KMS-11 (cell line): ENCODE measurements around the gene SREBF2.

Experiments
- H2AFZ ChIP-seq: fragments of 200-600 bp; sonication (generic); 2 replicates; pipeline ENCODE4 v1.6.1; 2016; ENCODE audit warnings: antibody characterized with exemption, mixed run types, low read depth
- H3K27ac ChIP-seq: fragments of 200-600 bp; sonication (generic); 2 replicates; pipeline ENCODE4 v1.6.1; 2016; ENCODE audit warnings: mild to moderate bottlenecking, mixed run types
- H3K27me3 ChIP-seq: fragments of 200-600 bp; sonication (generic); 2 replicates; pipeline ENCODE4 v1.6.1; 2017; ENCODE audit warnings: mild to moderate bottlenecking, low read depth, mixed run types, moderate library complexity; ENCODE audit not compliant: insufficient read depth
- H3K36me3 ChIP-seq: fragments of 200-600 bp; sonication (generic); 2 replicates; pipeline ENCODE4 v1.6.1; 2017; ENCODE audit warnings: mild to moderate bottlenecking, mixed run types; ENCODE audit not compliant: insufficient read depth
- H3K4me1 ChIP-seq: fragments of 200-600 bp; sonication (generic); 2 replicates; pipeline ENCODE4 v1.6.1; 2016; ENCODE audit warnings: mild to moderate bottlenecking, low read depth, mixed run types; ENCODE audit not compliant: poor library complexity, severe bottlenecking
- H3K4me2 ChIP-seq: fragments of 200-600 bp; sonication (generic); 2 replicates; pipeline ENCODE4 v1.7.0; 2016; ENCODE audit warnings: mild to moderate bottlenecking, mixed run types
- H3K4me3 ChIP-seq: fragments of 200-600 bp; sonication (generic); IDR thresholded peaks from 2 replicates; pipeline ENCODE4 v1.6.1; 2017; ENCODE audit warnings: low read depth, low read length, mixed read lengths; ENCODE audit not compliant: insufficient read depth
- H3K79me2 ChIP-seq: fragments of 200-600 bp; sonication (generic); 2 replicates; pipeline ENCODE4 v1.6.1; 2016; ENCODE audit warnings: low read depth, mixed run types; ENCODE audit not compliant: insufficient read depth
- H3K9ac ChIP-seq: fragments of 200-600 bp; sonication (generic); 2 replicates; pipeline ENCODE4 v1.6.1; 2016; ENCODE audit warnings: mild to moderate bottlenecking, mixed run types
- H4K20me1 ChIP-seq: fragments of 200-600 bp; sonication (generic); 2 replicates; pipeline ENCODE4 v1.6.1; 2016; ENCODE audit warnings: mild to moderate bottlenecking, mixed run types; ENCODE audit not compliant: insufficient read depth
- CTCF ChIP-seq: fragments of 200-600 bp; sonication (generic); conservative IDR thresholded peaks from 2 replicates; pipeline ENCODE4 v1.6.1; 2017; ENCODE audit warnings: low read depth, mild to moderate bottlenecking, antibody characterized with exemption, low read length, moderate library complexity, mixed read lengths

Gene SREBF2

GRCh38 chr22:41893591-41894375 lies 60.9 kb downstream of the SREBF2 start:
- Histone ChIP-seq H3K4me3 (no peak overlapping the region), H2AFZ (no peak overlapping the region), H3K27ac (no peak overlapping the region), H3K27me3 (no peaks in the 10 kb centered on the region), H3K9ac (no peak overlapping the region), H3K36me3 (peaks cover 2% of the 10 kb centered on the region; the same call in 1 of the 2 replicates), H4K20me1 (no peaks in the 10 kb centered on the region), H3K4me1 (no peaks in the 10 kb centered on the region), H3K79me2 (no peaks in the 10 kb centered on the region), H3K4me2 (no peak overlapping the region)
- no peak for TF ChIP-seq CTCF

GRCh38 chr22:41898645-41899044 lies 65.7 kb downstream of the SREBF2 start:
- Histone ChIP-seq H3K4me3 (no peak overlapping the region), H3K9ac (no peak overlapping the region), H3K27ac (no peak overlapping the region), H2AFZ (no peak overlapping the region), H3K27me3 (no peaks in the 10 kb centered on the region), H3K79me2 (no peaks in the 10 kb centered on the region), H3K4me2 (no peak overlapping the region), H3K36me3 (peaks cover 2% of the 10 kb centered on the region; the same call in 1 of the 2 replicates), H3K4me1 (no peaks in the 10 kb centered on the region), H4K20me1 (no peaks in the 10 kb centered on the region)
- no peak for TF ChIP-seq CTCF

GRCh38 chr22:41899110-41899509 lies 66.2 kb downstream of the SREBF2 start:
- H3K4me1 ChIP-seq: no peaks in the 10 kb centered on the region
- H3K4me3 ChIP-seq: no peak overlapping the region
- H4K20me1 ChIP-seq: no peaks in the 10 kb centered on the region
- H3K36me3 ChIP-seq: peaks cover 2% of the 10 kb centered on the region; the same call in 1 of the 2 replicates
- H2AFZ ChIP-seq: no peak overlapping the region
- H3K27me3 ChIP-seq: no peaks in the 10 kb centered on the region
- no peak for TF ChIP-seq CTCF
- H3K9ac ChIP-seq: no peak overlapping the region
- no peak overlapping the region for H3K27ac ChIP-seq
- no peaks in the 10 kb centered on the region for H3K79me2 ChIP-seq
- H3K4me2 ChIP-seq: no peak overlapping the region

- Histone ChIP-seq H3K27ac (no peak overlapping the region), H4K20me1 (no peaks in the 10 kb centered on the region)
These were observed 67.2 kb downstream of the SREBF2 start for GRCh38 chr22:41899992-41900651.

More at GRCh38 chr22:41899992-41900651, 67.2 kb downstream of the SREBF2 start:
- no peak for TF ChIP-seq CTCF
- Histone ChIP-seq H3K79me2 (no peaks in the 10 kb centered on the region), H3K4me2 (no peak overlapping the region), H2AFZ (no peak overlapping the region), H3K36me3 (peaks cover 2% of the 10 kb centered on the region; the same call in 1 of the 2 replicates), H3K4me3 (no peak overlapping the region), H3K27me3 (no peaks in the 10 kb centered on the region), H3K4me1 (no peaks in the 10 kb centered on the region), H3K9ac (no peak overlapping the region)
